IMR-90 (cell line): ENCODE data around the gene CTNNAL1. TPM values are rescaled to one million over a fixed set of nuclear protein-coding genes. Genes with fewer than 3 reads are reported as not detected.

Experiments used
- ATAC-seq: fragments of 200-7000 bp; cut with Tn5 transposase; 2 replicates; pipeline ENCODE4 v1.9.1; 2020; ENCODE audit warnings: low read depth, mild to moderate bottlenecking, moderate library complexity
- BruUV-seq: library from RNA; stranded (reverse); fragments of 400-500 nt; replicated peaks from 2 replicates; lab custom pipeline; 2021; lab: Mats Ljungman, UMichigan
- CTCF ChIA-PET: fragments of 300-600 bp; formaldehyde crosslinking; extraction: SDS; loops from one replicate; lab custom pipeline; 2021; ENCODE audit warnings: antibody characterized with exemption; lab: Yijun Ruan, JAX
- POLR2A ChIA-PET: fragments of 300-600 bp; sonication (Branson Sonifier 250); formaldehyde crosslinking; loops from one replicate; lab custom pipeline; 2022; ENCODE audit warnings: antibody characterized with exemption; ENCODE audit not compliant: unreplicated experiment; lab: Charles Lee
- DNase-seq: peaks from one replicate; pipeline ENCODE4 v3.0.0; 2013
- H2AFZ ChIP-seq: replicated peaks from 2 replicates; pipeline ENCODE3; 2013; ENCODE audit warnings: low read length, mild to moderate bottlenecking; ENCODE audit not compliant: poor library complexity
- H2AK5ac ChIP-seq: 2 replicates; pipeline ENCODE4 v1.6.1; 2013; ENCODE audit warnings: low read depth, low read length, inconsistent platforms
- H2AK9ac ChIP-seq: replicated peaks from 2 replicates; pipeline ENCODE3; 2013; ENCODE audit warnings: mild to moderate bottlenecking, low read depth, low read length, moderate library complexity; ENCODE audit not compliant: poor library complexity
- H2BK120ac ChIP-seq: 2 replicates; pipeline ENCODE4 v1.6.1; 2013; ENCODE audit warnings: low read depth, low read length, inconsistent platforms
- H2BK15ac ChIP-seq: 3 replicates; pipeline ENCODE4 v1.6.1; 2013; ENCODE audit warnings: low read depth, low read length, inconsistent platforms
- H2BK20ac ChIP-seq: 2 replicates; pipeline ENCODE4 v1.6.1; 2013; ENCODE audit warnings: low read depth, mild to moderate bottlenecking, inconsistent platforms, low read length, moderate library complexity
- H2BK5ac ChIP-seq: 2 replicates; pipeline ENCODE4 v1.6.1; 2013; ENCODE audit warnings: mild to moderate bottlenecking, low read depth, low read length, inconsistent platforms; ENCODE audit not compliant: poor library complexity, severe bottlenecking
- H3K14ac ChIP-seq: replicated peaks from 2 replicates; pipeline ENCODE4 v1.6.1; 2013; ENCODE audit warnings: low read depth, low read length, inconsistent platforms
- H3K18ac ChIP-seq: 2 replicates; pipeline ENCODE4 v1.6.1; 2013; ENCODE audit warnings: low read depth, low read length, control low read depth
- H3K23ac ChIP-seq: 2 replicates; pipeline ENCODE4 v1.6.1; 2013; ENCODE audit warnings: low read depth, low read length, inconsistent platforms
- H3K27ac ChIP-seq: 2 replicates; pipeline ENCODE4 v1.5.1; 2013; ENCODE audit warnings: mild to moderate bottlenecking, control low read depth, low read length; ENCODE audit not compliant: insufficient read depth
- H3K27me3 ChIP-seq: 2 replicates; pipeline ENCODE4 v1.6.1; 2013; ENCODE audit warnings: low read length; ENCODE audit not compliant: control insufficient read depth, insufficient read depth
- H3K36me3 ChIP-seq: 2 replicates; pipeline ENCODE4 v1.6.1; 2013; ENCODE audit warnings: low read length, mixed read lengths; ENCODE audit not compliant: control insufficient read depth, insufficient read depth
- H3K4ac ChIP-seq: 2 replicates; pipeline ENCODE4 v1.6.1; 2013; ENCODE audit warnings: low read depth, low read length, inconsistent platforms
- H3K4me1 ChIP-seq: 2 replicates; pipeline ENCODE4 v1.6.1; 2013; ENCODE audit warnings: low read length, mixed read lengths; ENCODE audit not compliant: control insufficient read depth, insufficient read depth
- H3K4me2 ChIP-seq: 2 replicates; pipeline ENCODE4 v1.6.1; 2013; ENCODE audit warnings: low read depth, mild to moderate bottlenecking, control low read depth, low read length, moderate library complexity
- H3K4me3 ChIP-seq: 2 replicates; pipeline ENCODE4 v1.5.1; 2013; ENCODE audit warnings: low read depth, mild to moderate bottlenecking, control low read depth, low read length, moderate library complexity; ENCODE audit not compliant: insufficient read depth
- H3K56ac ChIP-seq: 2 replicates; pipeline ENCODE4 v1.6.1; 2013; ENCODE audit warnings: low read length, inconsistent platforms; ENCODE audit not compliant: insufficient read depth; ENCODE audit errors: extremely low read depth
- H3K79me1 ChIP-seq, 2 experiments: 2 replicates each; pipeline ENCODE4 v1.6.1; 2013; ENCODE audit warnings: low read length in 2 of 2, inconsistent platforms in 1 of 2, low read depth in 1 of 2
- H3K9ac ChIP-seq: 2 replicates; pipeline ENCODE4 v1.6.1; 2013; ENCODE audit warnings: low read depth, low read length, control low read depth
- H3K9me1 ChIP-seq: 2 replicates; pipeline ENCODE4 v1.6.1; 2013; ENCODE audit warnings: low read length, inconsistent platforms; ENCODE audit not compliant: insufficient read depth
- H3K9me3 ChIP-seq: 2 replicates; pipeline ENCODE4 v1.6.1; 2013; ENCODE audit warnings: low read length; ENCODE audit not compliant: control insufficient read depth, insufficient read depth
- H4K20me1 ChIP-seq: 2 replicates; pipeline ENCODE4 v1.6.1; 2013; ENCODE audit warnings: low read length, inconsistent platforms; ENCODE audit not compliant: insufficient read depth
- H4K5ac ChIP-seq: 2 replicates; pipeline ENCODE4 v1.6.1; 2013; ENCODE audit warnings: mild to moderate bottlenecking, low read depth, low read length, control low read depth
- H4K8ac ChIP-seq, 2 experiments: 2 replicates each; pipeline ENCODE4 v1.6.1; 2013; ENCODE audit warnings: low read depth in 2 of 2, low read length in 2 of 2, control low read depth in 1 of 2, inconsistent platforms in 1 of 2
- H4K91ac ChIP-seq: 2 replicates; pipeline ENCODE4 v1.6.1; 2013; ENCODE audit warnings: low read depth, low read length, inconsistent platforms; ENCODE audit not compliant: insufficient read depth
- BHLHE40 ChIP-seq: fragments of 150-350 bp; IDR thresholded peaks from 2 replicates; pipeline ENCODE4 v1.6.1; 2016; ENCODE audit warnings: mild to moderate bottlenecking, low read depth, low read length
- CHD1 ChIP-seq: IDR thresholded peaks from 2 replicates; pipeline ENCODE4 v1.6.1; 2012; ENCODE audit warnings: low read depth, low read length, improper control_type of control experiment
- ELK1 ChIP-seq: fragments of 150-350 bp; IDR thresholded peaks from 2 replicates; pipeline ENCODE4 v1.6.1; 2016; ENCODE audit warnings: low read depth, mild to moderate bottlenecking, low read length, moderate library complexity, borderline replicate concordance
- FOS ChIP-seq: fragments of 150-350 bp; IDR thresholded peaks from 2 replicates; pipeline ENCODE4 v1.6.1; 2016; ENCODE audit warnings: low read depth, low read length
- MAFK ChIP-seq: IDR thresholded peaks from 2 replicates; pipeline ENCODE4 v1.6.1; 2012; ENCODE audit warnings: low read depth, low read length, improper control_type of control experiment
- MAZ ChIP-seq: IDR thresholded peaks from 2 replicates; pipeline ENCODE4 v1.6.1; 2012; ENCODE audit warnings: low read depth, mild to moderate bottlenecking, low read length, improper control_type of control experiment, moderate library complexity, borderline replicate concordance
- NFE2L2 ChIP-seq: fragments of 150-350 bp; IDR thresholded peaks from 2 replicates; pipeline ENCODE4 v1.6.1; 2016; ENCODE audit warnings: low read depth, mild to moderate bottlenecking, low read length
- POLR2A ChIP-seq: IDR thresholded peaks from 2 replicates; pipeline ENCODE4 v1.6.1; 2012; ENCODE audit warnings: mild to moderate bottlenecking, low read depth, low read length
- RCOR1 ChIP-seq: IDR thresholded peaks from 2 replicates; pipeline ENCODE4 v1.6.1; 2012; ENCODE audit warnings: mild to moderate bottlenecking, low read length, improper control_type of control experiment; ENCODE audit not compliant: insufficient replicate concordance
- RFX5 ChIP-seq: IDR thresholded peaks from 2 replicates; pipeline ENCODE4 v1.8.0; 2012; ENCODE audit warnings: low read depth, mild to moderate bottlenecking, low read length, moderate library complexity
- SMC3 ChIP-seq: fragments of 150-350 bp; IDR thresholded peaks from 2 replicates; pipeline ENCODE4 v1.6.1; 2016; ENCODE audit warnings: low read depth, mild to moderate bottlenecking, antibody characterized with exemption, low read length, moderate library complexity
- USF2 ChIP-seq: fragments of 150-350 bp; IDR thresholded peaks from 2 replicates; pipeline ENCODE4 v1.6.1; 2017; ENCODE audit warnings: mild to moderate bottlenecking, antibody characterized with exemption, low read length, low read depth
- WGBS, 2 experiments: methylation state at CpG; one replicate each; pipeline versions ENCODE4 v1.1.5 to v1.1.7; 2013; ENCODE audit warnings: missing lambda C conversion rate in 2 of 2; ENCODE audit not compliant: insufficient read length in 1 of 2; ENCODE audit errors: extremely low coverage in 2 of 2; 5-methylcytosine and 5-hydroxymethylcytosine counted together
- dilution Hi-C: fragments of 300-500 bp; cut with HindIII; formaldehyde crosslinking; loops from one replicate; pipeline ENCODE4 v1.14.3; 2018; ENCODE audit warnings: low sequenced_read_pairs; ENCODE audit not compliant: unreplicated experiment
- in situ Hi-C: fragments of 300-500 bp; cut with MboI; formaldehyde crosslinking; loops from 3 replicates; pipeline ENCODE4 v1.14.3; 2019; ENCODE audit warnings: low sequenced_read_pairs, inconsistent platforms, mixed read lengths
- intact Hi-C: fragments of 100-400 bp; cut with micrococcal nuclease; formaldehyde crosslinking; loops from 2 replicates; pipeline ENCODE4 v1.10.0; 2022
- polyA plus RNA-seq, 3 experiments: library from polyadenylated mRNA; depleted of rRNA; stranded (reverse); fragments of >200 nt; gene quantifications; 2 replicates each; pipeline ENCODE4 v1.2.3, GENCODE V29; 2012; ENCODE audit warnings: low replicate concordance in 1 of 3
- total RNA-seq: library from RNA; depleted of rRNA; stranded (reverse); fragments of >200 nt; gene quantifications from 2 replicates; pipeline ENCODE4 v1.2.3, GENCODE V29; 2012

Gene CTNNAL1
- total and polyA plus RNA-seq, 2 of the 4 experiments (the other 2 are of a cell fraction) = 72.3 to 131 TPM

- intact Hi-C loops = no loop called here
- peaks cover 3% of the 10 kb centered on the region; the same call in 1 of the 2 replicates for H4K20me1 ChIP-seq
- POLR2A ChIA-PET = no interaction called here
- H2BK20ac ChIP-seq = no peak overlapping the region
- in situ Hi-C loops = no loop called here
- H2BK15ac ChIP-seq = no peak overlapping the region
- no peak for ATAC-seq
- CTCF ChIA-PET = no interaction called here
- H3K9me3 ChIP-seq = peaks cover 6% of the 10 kb centered on the region
- H4K8ac ChIP-seq = no peak overlapping the region
- dilution Hi-C loops = no loop called here
- H4K91ac ChIP-seq = no peak overlapping the region
- H3K4ac ChIP-seq = no peak overlapping the region
- H3K56ac ChIP-seq = no peak overlapping the region
- H2AFZ ChIP-seq = no peak overlapping the region
- H3K27me3 ChIP-seq = no peaks in the 10 kb centered on the region
- peaks cover 29 to 66% of the 10 kb centered on the region in 2 experiments for H3K79me1 ChIP-seq
- H3K36me3 ChIP-seq = peaks cover 1% of the 10 kb centered on the region; the same call in 1 of the 2 replicates
- H2AK5ac ChIP-seq = no peak overlapping the region
- no peaks in the 10 kb centered on the region for H3K9me1 ChIP-seq
- BruUV-seq = no TSS peak
- no peak overlapping the region for H2BK5ac ChIP-seq
- no peak overlapping the region for H4K5ac ChIP-seq
- H2BK120ac ChIP-seq = no peak overlapping the region
- WGBS, 2 experiments = no CpG with 5 or more reads among the region's 3 CpGs
- no peaks in the 10 kb centered on the region for H3K4me1 ChIP-seq
- H3K14ac ChIP-seq = no peak overlapping the region
- no peak overlapping the region for H3K23ac ChIP-seq
- TF ChIP-seq POLR2A (no peak), ELK1 (no peak), USF2 (no peak), RCOR1 (no peak), FOS (no peak), MAFK (no peak), SMC3 (no peak), RFX5 (no peak), BHLHE40 (no peak), MAZ (no peak), CHD1 (no peak), NFE2L2 (no peak)
- no peak for DNase-seq
- no peak overlapping the region for H2AK9ac ChIP-seq
- H3K4me3 ChIP-seq = no peak overlapping the region
- H3K9ac ChIP-seq = no peak overlapping the region
- no peak overlapping the region for H3K4me2 ChIP-seq
- H3K18ac ChIP-seq = no peak overlapping the region
- H3K27ac ChIP-seq = no peak overlapping the region
These were observed 7.6 kb downstream of the CTNNAL1 start for GRCh38 chr9:109005678-109006077.
